ENCODE measurements around the gene TMEM108. TPM values are rescaled to one million over a fixed set of nuclear protein-coding genes. Genes with fewer than 3 reads are reported as not detected.

The TMEM108 gene
- total RNA-seq, 1 experiment from 2014 or later = not detected

- Histone ChIP-seq H3K4me2 (ENCODE audit: low read length) (no peak overlapping the region), H3K9me2 (ENCODE audit: insufficient read depth) (no peaks in the 10 kb centered on the region), H2AFZ (ENCODE audit: low read depth, low read length, poor library complexity, severe bottlenecking) (no peak overlapping the region), H3K4me3 (replicated peaks in 1 of 2; ENCODE audit: low read depth in 1 of 2, low read length in 2 of 2) (no peak overlapping the region), H3K9ac (ENCODE audit: low read length) (no peak overlapping the region), H3K27me3 (ENCODE audit: insufficient read depth, low read length) (peaks cover 4% of the 10 kb centered on the region; the same call in 1 of the 2 replicates), H3K9me3 (ENCODE audit: control insufficient read depth in 1 of 2, insufficient read depth in 1 of 2, low read depth in 1 of 2, low read length in 2 of 2) (no peaks in the 10 kb centered on the region), H3K36me3 (ENCODE audit: control insufficient read depth in 1 of 2, insufficient read depth in 2 of 2, low read length in 2 of 2) (no peaks in the 10 kb centered on the region), H3K79me2 (ENCODE audit: insufficient read depth, low read length) (no peaks in the 10 kb centered on the region), H3K4me1 (ENCODE audit: control insufficient read depth in 1 of 2, insufficient read depth in 2 of 2, low read length in 2 of 2) (no peaks in the 10 kb centered on the region), H3K27ac (ENCODE audit: low read depth, low read length) (no peak overlapping the region), H4K20me1 (ENCODE audit: insufficient read depth) (no peaks in the 10 kb centered on the region)
- TF ChIP-seq FOSL1 (IDR thresholded peaks at IDR 0.05; ENCODE audit: low read depth) (no peak), POLR2A (IDR thresholded peaks at IDR 0.05; ENCODE audit: borderline replicate concordance, extremely low read depth, insufficient read depth, insufficient read length) (no peak), ELF1 (IDR thresholded peaks at IDR 0.05; ENCODE audit: borderline replicate concordance, low read depth) (no peak)
- BruUV-seq (replicated peaks) = no TSS peak
- CTCF ChIA-PET = no interaction called here
- no peak for ATAC-seq
- intact Hi-C loops (cut with micrococcal nuclease) = no loop called here
- DNase-seq (ENCODE audit: low read depth, low spot score) = no peak
- POLR2A ChIA-PET = no interaction called here
- RAD21 ChIA-PET (ENCODE audit: low non-redundant PET in 1 of 2, low total read pairs in 2 of 2, uncharacterized antibody in 2 of 2, unreplicated experiment in 2 of 2) = no interaction called here
Observed at GRCh38 chr3:133016838-133017309, 21.3 kb upstream of the TMEM108 start.

GRCh38 chr3:133018921-133019320 lies 19.3 kb upstream of the TMEM108 start:
- H3K9me2 ChIP-seq (ENCODE audit: insufficient read depth) = no peaks in the 10 kb centered on the region
- H4K20me1 ChIP-seq (ENCODE audit: insufficient read depth) = no peaks in the 10 kb centered on the region
- ChIA-PET POLR2A (no interaction called here), RAD21 (ENCODE audit: low non-redundant PET in 1 of 2, low total read pairs in 2 of 2, uncharacterized antibody in 2 of 2, unreplicated experiment in 2 of 2) (no interaction called here), CTCF (no interaction called here)
- no peaks in the 10 kb centered on the region for H3K36me3 ChIP-seq (ENCODE audit: control insufficient read depth in 1 of 2, insufficient read depth in 2 of 2, low read length in 2 of 2)
- H3K79me2 ChIP-seq (ENCODE audit: insufficient read depth, low read length) = no peaks in the 10 kb centered on the region
- DNase-seq (ENCODE audit: low read depth, low spot score) (no peak), ATAC-seq (no peak)
- TF ChIP-seq, protein P1, sequence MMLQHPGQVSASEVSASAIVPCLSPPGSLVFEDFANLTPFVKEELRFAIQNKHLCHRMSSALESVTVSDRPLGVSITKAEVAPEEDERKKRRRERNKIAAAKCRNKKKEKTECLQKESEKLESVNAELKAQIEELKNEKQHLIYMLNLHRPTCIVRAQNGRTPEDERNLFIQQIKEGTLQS (IDR thresholded peaks at IDR 0.05) = no peak
- no peak for TF ChIP-seq EZH2 (IDR thresholded peaks at IDR 0.05)
- no peak for TF ChIP-seq ELF1 (IDR thresholded peaks at IDR 0.05; ENCODE audit: borderline replicate concordance, low read depth)
- H3K4me1 ChIP-seq (ENCODE audit: control insufficient read depth in 1 of 2, insufficient read depth in 2 of 2, low read length in 2 of 2) = no peaks in the 10 kb centered on the region
- intact Hi-C loops (cut with micrococcal nuclease) = no loop called here
- peaks cover 4% of the 10 kb centered on the region; the same call in 1 of the 2 replicates for H3K27me3 ChIP-seq (ENCODE audit: insufficient read depth, low read length)
- no peak overlapping the region for H3K4me3 ChIP-seq (replicated peaks in 1 of 2; ENCODE audit: low read depth in 1 of 2, low read length in 2 of 2)
- BruUV-seq (replicated peaks) = no TSS peak
- no peak overlapping the region for H2AFZ ChIP-seq (ENCODE audit: low read depth, low read length, poor library complexity, severe bottlenecking)
- no peak overlapping the region for H3K9ac ChIP-seq (ENCODE audit: low read length)
- no peak overlapping the region for H3K4me2 ChIP-seq (ENCODE audit: low read length)
- H3K9me3 ChIP-seq (ENCODE audit: control insufficient read depth in 1 of 2, insufficient read depth in 1 of 2, low read depth in 1 of 2, low read length in 2 of 2) = no peaks in the 10 kb centered on the region
- H3K27ac ChIP-seq (ENCODE audit: low read depth, low read length) = no peak overlapping the region
